Smooth muscle cell (in vitro differentiated cells): ENCODE data around the gene IDUA. TPM values are rescaled to one million over a fixed set of nuclear protein-coding genes. Genes with fewer than 3 reads are reported as not detected.

Experiments used
- DNase-seq: peaks from one replicate; lab custom pipeline; 2025; ENCODE audit not compliant: unreplicated experiment; lab: John Stamatoyannopoulos, UW
- H2AFZ ChIP-seq: fragments of 200-600 bp; sonication (generic); 2 replicates; pipeline ENCODE4 v1.6.0; 2016; ENCODE audit warnings: antibody characterized with exemption, low read depth, mild to moderate bottlenecking
- H3F3A ChIP-seq: fragments of 200-600 bp; sonication (generic); 2 replicates; pipeline ENCODE4 v1.6.0; 2017; ENCODE audit warnings: antibody characterized with exemption, low read depth
- H3K27ac ChIP-seq: fragments of 200-600 bp; sonication (generic); 2 replicates; pipeline ENCODE4 v1.5.1; 2016; ENCODE audit warnings: low read depth, mild to moderate bottlenecking
- H3K27me3 ChIP-seq: fragments of 200-600 bp; sonication (generic); 2 replicates; pipeline ENCODE4 v1.6.1; 2016; ENCODE audit warnings: low read depth, mild to moderate bottlenecking
- H3K36me3 ChIP-seq: fragments of 200-600 bp; sonication (generic); 2 replicates; pipeline ENCODE4 v1.5.1; 2016; ENCODE audit warnings: low read depth
- H3K4me1 ChIP-seq: fragments of 200-600 bp; sonication (generic); 2 replicates; pipeline ENCODE4 v1.5.1; 2016; ENCODE audit warnings: low read depth
- H3K4me2 ChIP-seq: fragments of 200-600 bp; sonication (generic); 2 replicates; pipeline ENCODE4 v1.6.0; 2016; ENCODE audit warnings: mild to moderate bottlenecking
- H3K4me3 ChIP-seq: fragments of 200-600 bp; sonication (generic); 2 replicates; pipeline ENCODE4 v1.5.1; 2016; ENCODE audit warnings: mild to moderate bottlenecking
- H3K79me2 ChIP-seq: fragments of 200-600 bp; sonication (generic); 2 replicates; pipeline ENCODE4 v1.6.0; 2016; ENCODE audit warnings: low read depth, mild to moderate bottlenecking
- H3K9ac ChIP-seq: fragments of 200-600 bp; sonication (generic); 2 replicates; pipeline ENCODE4 v1.6.0; 2016; ENCODE audit warnings: low read depth
- H3K9me3 ChIP-seq: fragments of 200-600 bp; sonication (generic); replicated peaks from 2 replicates; pipeline ENCODE4 v1.5.1; 2016; ENCODE audit warnings: low read depth
- H4K20me1 ChIP-seq: fragments of 200-600 bp; sonication (generic); 2 replicates; pipeline ENCODE4 v1.6.0; 2016; ENCODE audit warnings: low read depth
- CTCF ChIP-seq: fragments of 200-600 bp; sonication (generic); IDR thresholded peaks from 2 replicates; pipeline ENCODE4 v1.5.1; 2017; ENCODE audit warnings: borderline replicate concordance, mild to moderate bottlenecking, antibody characterized with exemption; ENCODE audit not compliant: insufficient read depth, poor library complexity, severe bottlenecking
- WGBS: methylation state at CpG from one replicate; pipeline ENCODE4 v1.1.7; 2016; ENCODE audit warnings: low lambda C conversion rate; 5-methylcytosine and 5-hydroxymethylcytosine counted together
- polyA plus RNA-seq: library from polyadenylated mRNA; unstranded; fragments of >200 nt; fragmentation: Nextera tagmentation; extraction: Ambion mirVana; gene quantifications from 2 replicates; pipeline ENCODE4 v1.2.1, GENCODE V29; 2016
- total RNA-seq: library from RNA; depleted of rRNA; stranded (reverse); fragments of >200 nt; gene quantifications from 2 replicates; pipeline ENCODE4 v1.2.3, GENCODE V29; 2014

Gene IDUA
- total and polyA plus RNA-seq, 2 experiments from 2014 or later: 6.3 to 49.9 TPM

GRCh38 chr4:960636-961350 is 26.1 kb upstream of the IDUA start:
- no peak overlapping the region for H3K4me3 ChIP-seq
- H3K79me2 ChIP-seq: no peaks in the 10 kb centered on the region
- no peak overlapping the region for H2AFZ ChIP-seq
- DNase-seq: no peak
- no peak overlapping the region for H3K27ac ChIP-seq
- no peaks in the 10 kb centered on the region for H3K27me3 ChIP-seq
- no peak overlapping the region for H3K4me2 ChIP-seq
- no peaks in the 10 kb centered on the region for H4K20me1 ChIP-seq
- H3K4me1 ChIP-seq: no peaks in the 10 kb centered on the region
- no peaks in the 10 kb centered on the region for H3K36me3 ChIP-seq
- WGBS: 96% methylated on average over 35 of the region's 35 CpGs
- H3K9ac ChIP-seq: no peak overlapping the region
- no peaks in the 10 kb centered on the region for H3K9me3 ChIP-seq
- no peaks in the 10 kb centered on the region for H3F3A ChIP-seq
- no peak for TF ChIP-seq CTCF

- WGBS: 94% methylated on average over 44 of the region's 52 CpGs
- TF ChIP-seq CTCF: no peak
- no peaks in the 10 kb centered on the region for H3K4me1 ChIP-seq
- H2AFZ ChIP-seq: no peak overlapping the region
- H4K20me1 ChIP-seq: no peaks in the 10 kb centered on the region
- H3K9me3 ChIP-seq: no peaks in the 10 kb centered on the region
- no peak overlapping the region for H3K4me2 ChIP-seq
- DNase-seq: no peak
- no peaks in the 10 kb centered on the region for H3K79me2 ChIP-seq
- H3K27ac ChIP-seq: no peak overlapping the region
- H3K4me3 ChIP-seq: no peak overlapping the region
- H3K36me3 ChIP-seq: no peaks in the 10 kb centered on the region
- no peak overlapping the region for H3K9ac ChIP-seq
- no peaks in the 10 kb centered on the region for H3K27me3 ChIP-seq
- H3F3A ChIP-seq: no peaks in the 10 kb centered on the region
Observed at GRCh38 chr4:961351-962230, 25.3 kb upstream of the IDUA start.

GRCh38 chr4:962231-963208 is 24.3 kb upstream of the IDUA start:
- H3K4me3 ChIP-seq: no peak overlapping the region
- no peaks in the 10 kb centered on the region for H3K79me2 ChIP-seq
- no peaks in the 10 kb centered on the region for H3K9me3 ChIP-seq
- no peak for DNase-seq
- no peaks in the 10 kb centered on the region for H4K20me1 ChIP-seq
- no peak overlapping the region for H3K9ac ChIP-seq
- no peak for TF ChIP-seq CTCF
- no peaks in the 10 kb centered on the region for H3K36me3 ChIP-seq
- H2AFZ ChIP-seq: no peak overlapping the region
- no peaks in the 10 kb centered on the region for H3K27me3 ChIP-seq
- no peak overlapping the region for H3K4me2 ChIP-seq
- WGBS: 96% methylated on average over 50 of the region's 54 CpGs
- H3F3A ChIP-seq: no peaks in the 10 kb centered on the region
- no peak overlapping the region for H3K27ac ChIP-seq
- no peaks in the 10 kb centered on the region for H3K4me1 ChIP-seq
